Upper lobe of left lung (tissue), 6 donors: ENCODE results near the gene HOXA2. TPM values are rescaled to one million over a fixed set of nuclear protein-coding genes. Genes with fewer than 3 reads are reported as not detected.

Experiments
- ATAC-seq, 2 donors: fragments of 200-7000 bp; cut with Tn5 transposase; one replicate each; pipeline ENCODE4 v1.9.1; 2022; ENCODE audit warnings: mild to moderate bottlenecking in 2 of 2, moderate library complexity in 2 of 2; ENCODE audit not compliant: low FRiP score in 2 of 2
- DNase-seq, 2 donors: peaks; one replicate each; pipeline ENCODE4 v3.0.0-alpha.2; 2019 to 2020
- H3K27ac ChIP-seq, 4 donors: fragments of 200-600 bp; sonication (generic); one replicate each; pipeline ENCODE4 v1.5.1; 2016 to 2019
- H3K27me3 ChIP-seq, 4 donors: fragments of 200-600 bp; sonication (generic); one replicate each; pipeline ENCODE4 v1.5.1; 2017 to 2019
- H3K36me3 ChIP-seq, 4 donors: fragments of 200-600 bp; sonication (generic); one replicate each; pipeline ENCODE4 v1.5.1; 2016 to 2019
- H3K4me1 ChIP-seq, 4 donors: fragments of 200-600 bp; sonication (generic); one replicate each; pipeline ENCODE4 v1.5.1; 2018 to 2019
- H3K4me3 ChIP-seq, 4 donors: fragments of 200-600 bp; sonication (generic); one replicate each; pipeline ENCODE4 v1.5.1; 2017 to 2019; ENCODE audit warnings: mild to moderate bottlenecking in 2 of 4, moderate library complexity in 1 of 4
- H3K9me3 ChIP-seq, 4 donors: fragments of 200-600 bp; sonication (generic); one replicate each; pipeline ENCODE4 v1.5.1; 2018 to 2019
- CTCF ChIP-seq, 6 experiments: fragments of 450-650 bp in 4 of 6; fragments of 200-600 bp in 2 of 6; sonication (generic) in 2 of 6; IDR thresholded peaks; one replicate each; pipeline ENCODE4 v1.5.1; 2016 to 2019; ENCODE audit warnings: antibody characterized with exemption in 6 of 6
- EP300 ChIP-seq, 4 donors: sonication (generic); formaldehyde crosslinking; IDR thresholded peaks; one replicate each; pipeline ENCODE4 v1.5.1; 2017; ENCODE audit warnings: antibody characterized with exemption in 4 of 4, control low read depth in 2 of 4
- POLR2A ChIP-seq, 4 donors: fragments of 450-650 bp; IDR thresholded peaks; one replicate each; pipeline ENCODE4 v1.5.1; 2016 to 2017; ENCODE audit warnings: antibody characterized with exemption in 4 of 4, mild to moderate bottlenecking in 2 of 4
- POLR2AphosphoS5 ChIP-seq, 2 donors: sonication (generic); formaldehyde crosslinking; IDR thresholded peaks; one replicate each; pipeline ENCODE4 v1.5.1; 2017; ENCODE audit warnings: antibody characterized with exemption in 2 of 2
- WGBS, 2 donors: methylation state at CpG; one replicate each; pipeline ENCODE4 v1.1.5; 2017 to 2018; 5-methylcytosine and 5-hydroxymethylcytosine counted together
- total RNA-seq, 6 donors: library from RNA; depleted of rRNA in 4 of 6; stranded (reverse); fragments of >200 nt in 4 of 6; gene quantifications; one replicate each; pipeline versions ENCODE4 v1.1.0 to v1.2.1, GENCODE V29; 2016 to 2021
- donor health status: DM: no; HTN: no; CAD: no; lungs with moderate emphysema.
- donor health status: DM: no; HTN: yes; CAD: no; lungs with severe emphysema.

Gene HOXA2
- total RNA-seq, 6 donors from 2014 or later = 0.30 to 3.0 (median 0.86) TPM; not detected in 1

DNA sequence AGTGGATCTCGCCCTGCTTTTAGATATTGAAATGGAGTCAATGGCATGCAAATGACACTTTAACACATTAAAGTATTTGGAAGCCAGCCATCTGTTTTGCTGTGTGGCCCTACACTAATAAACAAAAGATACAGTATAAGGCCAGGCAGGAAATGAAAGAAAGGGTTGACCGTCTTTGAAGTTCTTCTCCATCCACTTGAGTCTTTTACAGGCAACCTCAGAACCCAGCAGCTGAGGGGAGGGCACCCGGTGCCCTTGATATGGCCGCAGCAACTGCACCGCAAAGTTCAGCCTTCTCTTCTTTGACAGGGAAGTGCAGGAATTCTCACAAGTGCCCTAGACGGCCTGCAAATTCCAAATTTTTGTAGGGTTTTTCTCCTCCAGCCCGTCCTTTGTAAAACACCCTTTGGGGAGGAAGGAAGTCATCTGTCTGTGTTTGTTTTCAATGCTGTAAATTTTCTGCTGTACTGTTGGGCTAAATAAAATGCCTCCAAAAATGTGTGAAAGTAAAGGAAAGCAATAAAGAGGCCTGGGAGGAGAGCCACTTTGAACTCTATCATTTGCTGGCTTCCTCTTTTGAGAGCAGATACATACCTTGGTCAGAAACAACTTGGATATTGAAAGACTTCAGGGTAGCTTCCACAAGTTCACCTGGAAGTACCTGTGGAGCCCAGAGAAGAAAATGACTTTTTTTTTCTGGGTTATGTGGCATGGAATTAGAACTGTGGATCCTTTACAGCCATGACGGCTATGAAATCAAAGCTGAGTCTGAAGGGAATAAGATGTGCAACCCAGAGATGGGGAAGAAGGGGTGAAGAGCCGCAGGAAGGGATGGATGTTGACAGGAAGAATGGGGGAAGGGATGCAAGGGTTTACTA lies 10.3 kb downstream of the HOXA2 start:
- H3K4me3 ChIP-seq = no peak overlapping the region
- H3K27me3 ChIP-seq = peaks cover 0 to 16% (median 6%) of the 10 kb centered on the region in 4 donors
- ATAC-seq = no peak
- H3K36me3 ChIP-seq = no peaks in the 10 kb centered on the region
- 43 to 52% methylated on average over 9 of the region's 9 CpGs for WGBS, 2 donors
- H3K4me1 ChIP-seq = peaks cover 0 to 19% (median 4%) of the 10 kb centered on the region in 4 donors
- H3K27ac ChIP-seq = no peak overlapping the region
- H3K9me3 ChIP-seq = peaks cover 0 to 7% (median 0%) of the 10 kb centered on the region in 4 donors
- DNase-seq = no peak
- no peak for TF ChIP-seq EP300 (IDR thresholded peaks at IDR 0.05)
- TF ChIP-seq CTCF (IDR thresholded peaks at IDR 0.05) = no peak
- no peak for TF ChIP-seq POLR2AphosphoS5 (IDR thresholded peaks at IDR 0.05)
- no peak for TF ChIP-seq POLR2A (IDR thresholded peaks at IDR 0.05)

- H3K9me3 ChIP-seq = peaks cover 0 to 7% (median 0%) of the 10 kb centered on the region in 4 donors
- WGBS, 2 donors = 39 to 54% methylated on average over 3 of the region's 3 CpGs
- no peak overlapping the region for H3K27ac ChIP-seq
- H3K36me3 ChIP-seq = no peaks in the 10 kb centered on the region
- TF ChIP-seq EP300 (IDR thresholded peaks at IDR 0.05) = no peak
- TF ChIP-seq CTCF (IDR thresholded peaks at IDR 0.05) = no peak
- no peak for TF ChIP-seq POLR2AphosphoS5 (IDR thresholded peaks at IDR 0.05)
- TF ChIP-seq POLR2A (IDR thresholded peaks at IDR 0.05) = no peak
- no peak overlapping the region for H3K4me3 ChIP-seq
- ATAC-seq (no peak), DNase-seq (no peak)
- H3K4me1 ChIP-seq = peaks cover 0 to 12% (median 4%) of the 10 kb centered on the region in 4 donors
- H3K27me3 ChIP-seq = peaks cover 0 to 18% (median 6%) of the 10 kb centered on the region in 4 donors
Observed at GRCh38 chr7:27091105-27091504, 11.4 kb downstream of the HOXA2 start.

DNA sequence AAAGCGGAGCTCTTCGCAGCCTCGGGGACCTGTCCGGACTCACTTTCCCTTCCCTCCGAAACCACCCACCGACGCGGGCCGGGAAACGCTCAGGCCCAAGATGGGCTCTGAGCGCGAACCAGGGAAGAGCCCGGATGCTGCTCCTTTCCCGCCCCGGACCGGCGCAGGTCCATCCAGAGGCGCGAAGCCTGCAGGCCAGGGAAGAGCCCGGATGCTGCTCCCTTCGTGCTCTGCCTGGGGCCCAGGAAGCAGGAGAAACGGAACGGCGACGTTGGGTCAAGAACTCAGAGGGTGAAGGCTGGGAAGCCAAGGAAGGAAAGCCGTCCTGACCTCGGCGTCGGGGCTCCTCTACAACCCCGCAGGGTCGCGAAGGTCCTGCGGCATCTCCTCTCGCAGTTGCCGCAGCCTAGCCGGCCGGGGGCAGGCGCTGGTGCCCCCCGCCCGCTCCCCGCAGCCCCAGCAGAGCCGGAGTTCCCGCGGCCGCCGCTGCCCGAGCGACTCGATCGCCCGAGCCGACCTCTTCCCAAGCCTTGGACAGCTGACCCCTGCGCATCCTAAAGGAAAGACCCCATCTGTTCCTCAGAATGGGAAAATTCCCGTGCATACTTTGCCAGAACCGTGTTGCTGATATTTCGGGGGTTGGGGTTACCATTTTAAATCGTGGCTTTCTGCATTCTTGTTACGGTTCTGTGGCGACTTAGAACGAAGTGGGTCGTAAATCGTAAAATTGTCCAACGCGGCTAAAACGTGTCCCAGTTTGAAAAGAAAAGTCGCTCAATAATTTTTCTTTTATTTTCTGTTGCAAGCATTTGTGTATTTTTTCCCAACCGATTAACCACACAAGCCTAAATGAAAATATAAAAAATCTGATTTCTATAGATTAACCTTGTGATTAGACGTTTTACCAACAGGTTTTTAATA lies 14.2 kb downstream of the HOXA2 start:
- H3K4me1 ChIP-seq = peaks cover 0 to 6% (median 0%) of the 10 kb centered on the region in 4 donors
- peaks cover 0 to 7% (median 0%) of the 10 kb centered on the region in 4 donors for H3K9me3 ChIP-seq
- peaks cover 0 to 16% (median 6%) of the 10 kb centered on the region in 4 donors for H3K27me3 ChIP-seq
- ATAC-seq (peak; percentile 22 to 49), DNase-seq (peak in 1 of 2 donors; percentile 82)
- peak overlapping the region in 1 of 4 donors; percentile 4 for H3K4me3 ChIP-seq
- H3K36me3 ChIP-seq = no peaks in the 10 kb centered on the region
- TF ChIP-seq POLR2A (IDR thresholded peaks at IDR 0.05) = no peak
- no peak for TF ChIP-seq EP300 (IDR thresholded peaks at IDR 0.05)
- TF ChIP-seq POLR2AphosphoS5 (IDR thresholded peaks at IDR 0.05) = no peak
- TF ChIP-seq CTCF (IDR thresholded peaks at IDR 0.05) = no peak
- no peak overlapping the region for H3K27ac ChIP-seq
- WGBS, 2 donors = 35 to 44% methylated on average over 21 to 55 of the region's 68 CpGs

DNA sequence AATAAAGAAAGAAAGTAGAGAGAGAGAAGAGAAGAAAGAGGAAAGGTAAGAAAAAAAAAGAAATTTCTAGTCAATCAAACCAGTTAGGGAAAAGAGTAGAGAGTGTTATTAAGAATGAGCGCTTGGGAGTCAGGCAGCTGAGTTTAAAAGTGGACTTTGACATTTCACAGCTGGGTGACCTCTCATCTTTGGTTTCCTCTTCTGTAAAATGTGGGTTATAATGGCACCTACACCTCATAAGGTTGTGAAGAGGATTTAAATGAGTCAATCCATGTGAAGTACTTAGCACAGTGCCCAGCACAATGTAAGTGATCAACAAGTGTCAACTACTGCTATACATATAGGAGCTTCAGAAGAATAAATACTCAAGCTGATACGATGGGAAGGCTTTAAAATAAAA lies 18.8 kb downstream of the HOXA2 start:
- WGBS, 2 donors = 82 to 83% methylated on average over 2 of the region's 2 CpGs
- H3K27ac ChIP-seq = no peak overlapping the region
- TF ChIP-seq POLR2AphosphoS5 (IDR thresholded peaks at IDR 0.05) (no peak), EP300 (IDR thresholded peaks at IDR 0.05) (no peak), POLR2A (IDR thresholded peaks at IDR 0.05) (no peak), CTCF (IDR thresholded peaks at IDR 0.05) (no peak)
- peaks cover 0 to 6% (median 0%) of the 10 kb centered on the region in 4 donors for H3K4me1 ChIP-seq
- no peak for DNase-seq
- H3K4me3 ChIP-seq = no peak overlapping the region
- ATAC-seq = no peak
- H3K36me3 ChIP-seq = no peaks in the 10 kb centered on the region
- peaks cover 0 to 7% (median 0%) of the 10 kb centered on the region in 4 donors for H3K9me3 ChIP-seq
- H3K27me3 ChIP-seq = peaks cover 0 to 14% (median 6%) of the 10 kb centered on the region in 4 donors
